H9 (cell line): ENCODE measurements around the gene NDUFB2. TPM values are rescaled to one million over a fixed set of nuclear protein-coding genes. Genes with fewer than 3 reads are reported as not detected.

Experiments
- DNase-seq: peaks from one replicate; pipeline ENCODE4 v3.0.0-alpha.2; 2017
- H2AFZ ChIP-seq: one replicate; pipeline ENCODE4 v1.6.1; 2013; ENCODE audit warnings: mild to moderate bottlenecking, low read length, control low read depth, moderate library complexity
- H2AK5ac ChIP-seq: 2 replicates; pipeline ENCODE4 v1.6.1; 2013; ENCODE audit warnings: low read length, control low read depth, mixed read lengths; ENCODE audit not compliant: insufficient read length
- H2BK120ac ChIP-seq: one replicate; pipeline ENCODE4 v1.6.1; 2013; ENCODE audit warnings: low read depth, mild to moderate bottlenecking, low read length, control low read depth, inconsistent platforms; ENCODE audit not compliant: poor library complexity, severe bottlenecking
- H2BK12ac ChIP-seq: 2 replicates; pipeline ENCODE4 v1.6.1; 2013; ENCODE audit warnings: low read length, control low read depth, mixed read lengths, low read depth; ENCODE audit not compliant: insufficient read length
- H2BK15ac ChIP-seq: 2 replicates; pipeline ENCODE4 v1.6.1; 2013; ENCODE audit warnings: low read depth, low read length, control low read depth
- H2BK20ac ChIP-seq: one replicate; pipeline ENCODE4 v1.6.1; 2013; ENCODE audit warnings: low read depth, mild to moderate bottlenecking, low read length, control low read depth, inconsistent platforms; ENCODE audit not compliant: poor library complexity, severe bottlenecking
- H2BK5ac ChIP-seq: 2 replicates; pipeline ENCODE4 v1.6.1; 2013; ENCODE audit warnings: low read length, control low read depth, mixed read lengths; ENCODE audit not compliant: insufficient read length
- H3K14ac ChIP-seq: 2 replicates; pipeline ENCODE4 v1.6.1; 2013; ENCODE audit warnings: low read length, control low read depth; ENCODE audit not compliant: insufficient read depth
- H3K18ac ChIP-seq: 2 replicates; pipeline ENCODE4 v1.6.1; 2013; ENCODE audit warnings: low read depth, mild to moderate bottlenecking, mixed read lengths, low read length, control low read depth; ENCODE audit not compliant: insufficient read length
- H3K23ac ChIP-seq: 2 replicates; pipeline ENCODE4 v1.6.1; 2013; ENCODE audit warnings: low read length, control low read depth, mixed read lengths, low read depth; ENCODE audit not compliant: insufficient read length
- H3K23me2 ChIP-seq: 2 replicates; pipeline ENCODE4 v1.6.1; 2013; ENCODE audit warnings: low read depth, mild to moderate bottlenecking, mixed read lengths, low read length, control low read depth; ENCODE audit not compliant: insufficient read length, poor library complexity, severe bottlenecking
- H3K27ac ChIP-seq: 2 replicates; pipeline ENCODE4 v1.5.1; 2013; ENCODE audit warnings: low read length, control low read depth, mixed read lengths, low read depth; ENCODE audit not compliant: insufficient read length
- H3K27me3 ChIP-seq: 2 replicates; pipeline ENCODE4 v1.6.1; 2013; ENCODE audit warnings: low read length, control low read depth, inconsistent platforms; ENCODE audit not compliant: insufficient read depth
- H3K4ac ChIP-seq: 2 replicates; pipeline ENCODE4 v1.6.1; 2013; ENCODE audit warnings: low read depth, mild to moderate bottlenecking, control low read depth, inconsistent platforms, low read length, moderate library complexity
- H3K4me1 ChIP-seq: 2 replicates; pipeline ENCODE4 v1.6.1; 2013; ENCODE audit warnings: low read length, control low read depth, inconsistent platforms; ENCODE audit not compliant: insufficient read depth
- H3K4me2 ChIP-seq: 2 replicates; pipeline ENCODE4 v1.6.1; 2013; ENCODE audit warnings: low read length, control low read depth, mixed read lengths; ENCODE audit not compliant: insufficient read length, insufficient read depth
- H3K56ac ChIP-seq: 2 replicates; pipeline ENCODE4 v1.6.1; 2013; ENCODE audit warnings: low read depth, mild to moderate bottlenecking, mixed read lengths, low read length, control low read depth; ENCODE audit not compliant: insufficient read length
- H3K79me1 ChIP-seq: 2 replicates; pipeline ENCODE4 v1.6.1; 2013; ENCODE audit warnings: low read depth, mild to moderate bottlenecking, moderate library complexity, low read length, control low read depth, inconsistent platforms; ENCODE audit not compliant: insufficient read depth, poor library complexity, severe bottlenecking
- H3K79me2 ChIP-seq: 2 replicates; pipeline ENCODE4 v1.6.1; 2013; ENCODE audit warnings: low read length, control low read depth, inconsistent platforms; ENCODE audit not compliant: insufficient read depth
- H3K9ac ChIP-seq: 2 replicates; pipeline ENCODE4 v1.6.1; 2013; ENCODE audit warnings: low read length, control low read depth, mixed read lengths; ENCODE audit not compliant: insufficient read length; ENCODE audit errors: extremely low read depth
- H3K9me3 ChIP-seq: one replicate; pipeline ENCODE4 v1.6.1; 2013; ENCODE audit warnings: low read depth, low read length, inconsistent platforms; ENCODE audit not compliant: control insufficient read depth
- H3T11ph ChIP-seq: one replicate; pipeline ENCODE4 v1.6.1; 2013; ENCODE audit warnings: mild to moderate bottlenecking, low read length, control low read depth, inconsistent platforms
- H4K20me1 ChIP-seq: one replicate; pipeline ENCODE4 v1.6.1; 2013; ENCODE audit not compliant: control insufficient read depth, insufficient read length, insufficient read depth
- H4K5ac ChIP-seq: 2 replicates; pipeline ENCODE4 v1.6.1; 2013; ENCODE audit warnings: low read depth, mild to moderate bottlenecking, mixed read lengths, low read length, control low read depth; ENCODE audit not compliant: insufficient read length
- H4K8ac ChIP-seq: replicated peaks from 2 replicates; pipeline ENCODE4 v1.6.1; 2013; ENCODE audit warnings: low read length, control low read depth, mixed read lengths, low read depth; ENCODE audit not compliant: insufficient read length
- H4K91ac ChIP-seq: 2 replicates; pipeline ENCODE4 v1.6.1; 2013; ENCODE audit warnings: low read depth, mild to moderate bottlenecking, moderate library complexity, mixed read lengths, low read length, control low read depth; ENCODE audit not compliant: insufficient read length
- H3K27ac Mint-ChIP-seq, 3 experiments: 2 replicates in 2 of 3; 3 replicates in 1 of 3; pipeline ENCODE4 v1.8.0; 2020 to 2021; ENCODE audit warnings: mixed read lengths in 3 of 3, mild to moderate bottlenecking in 1 of 3, moderate library complexity in 1 of 3
- H3K27me3 Mint-ChIP-seq: 2 replicates; pipeline ENCODE4 v1.8.0; 2021; ENCODE audit warnings: low read depth, mild to moderate bottlenecking, moderate library complexity, mixed read lengths
- H3K36me3 Mint-ChIP-seq, 3 experiments: 2 replicates in 2 of 3; 3 replicates in 1 of 3; pipeline ENCODE4 v1.8.0; 2020 to 2021; ENCODE audit warnings: low read depth in 3 of 3, mixed read lengths in 3 of 3; ENCODE audit not compliant: insufficient read depth in 1 of 3
- H3K4me1 Mint-ChIP-seq, 2 experiments: 2 replicates each; pipeline ENCODE4 v1.8.0; 2020; ENCODE audit warnings: mixed read lengths in 2 of 2
- H3K4me3 Mint-ChIP-seq, 2 experiments: 2 replicates in 1 of 2; 3 replicates in 1 of 2; pipeline ENCODE4 v1.8.0; 2020 to 2021; ENCODE audit warnings: mild to moderate bottlenecking in 2 of 2, mixed read lengths in 2 of 2, moderate library complexity in 1 of 2
- H3K9me3 Mint-ChIP-seq, 2 experiments: 2 replicates in 1 of 2; 3 replicates in 1 of 2; pipeline ENCODE4 v1.8.0; 2020; ENCODE audit warnings: mild to moderate bottlenecking in 2 of 2, mixed read lengths in 2 of 2, moderate library complexity in 1 of 2
- WGBS: extraction: QIAGEN DNeasy Blood & Tissue Kit; methylation state at CpG from one replicate; pipeline ENCODE4 v1.1.7; 2013; ENCODE audit warnings: missing lambda C conversion rate, low lambda C conversion rate, mixed read lengths; ENCODE audit not compliant: insufficient read length; ENCODE audit errors: extremely low coverage; 5-methylcytosine and 5-hydroxymethylcytosine counted together
- total RNA-seq: library from RNA; stranded (reverse); gene quantifications from 2 replicates; pipeline ENCODE4 v1.2.1, GENCODE V29; 2021
- TF ChIP-seq, protein P1 (sequence below): fragments of 200-600 bp; sonication (generic); conservative IDR thresholded peaks from 3 replicates; pipeline ENCODE4 v1.8.0; 2021; ENCODE audit warnings: antibody characterized with exemption, mild to moderate bottlenecking

Gene NDUFB2
- total RNA-seq, 1 experiment from 2014 or later, result 177 TPM

- Histone ChIP-seq H3K4me2 (no peak overlapping the region), H2BK12ac (no peak overlapping the region)
- no peak for DNase-seq
Observed at GRCh38 chr7:140698477-140698876, 2.0 kb downstream of the NDUFB2 start.

More at GRCh38 chr7:140698477-140698876, 2.0 kb downstream of the NDUFB2 start:
- H4K91ac ChIP-seq, result no peak overlapping the region
- H3K4me1 Mint-ChIP-seq, result peaks cover 15 to 17% of the 10 kb centered on the region in 2 experiments
- H4K20me1 ChIP-seq, result no peaks in the 10 kb centered on the region
- H3K27me3 Mint-ChIP-seq, result no peaks in the 10 kb centered on the region; the same call in 1 of the 2 replicates
- no peak overlapping the region for H3K18ac ChIP-seq
- no peaks in the 10 kb centered on the region for H3K9me3 ChIP-seq
- no peak overlapping the region for H3K27ac ChIP-seq
- H3K27me3 ChIP-seq, result no peaks in the 10 kb centered on the region
- H2BK15ac ChIP-seq, result no peak overlapping the region
- H3K27ac Mint-ChIP-seq, result no peak overlapping the region
- H3K79me2 ChIP-seq, result peaks cover 7% of the 10 kb centered on the region; the same call in 1 of the 2 replicates
- H2BK5ac ChIP-seq, result no peak overlapping the region
- no peak overlapping the region for H3K9ac ChIP-seq
- H3K9me3 Mint-ChIP-seq, result no peaks in the 10 kb centered on the region
- no peak overlapping the region for H3K56ac ChIP-seq
- 100% methylated on average over 2 of the region's 8 CpGs for WGBS
- H3K4me1 ChIP-seq, result no peaks in the 10 kb centered on the region
- H3K36me3 Mint-ChIP-seq, result peaks cover 5 to 12% (median 10%) of the 10 kb centered on the region in 3 experiments
- H3K23ac ChIP-seq, result no peak overlapping the region
- TF ChIP-seq, protein P1, sequence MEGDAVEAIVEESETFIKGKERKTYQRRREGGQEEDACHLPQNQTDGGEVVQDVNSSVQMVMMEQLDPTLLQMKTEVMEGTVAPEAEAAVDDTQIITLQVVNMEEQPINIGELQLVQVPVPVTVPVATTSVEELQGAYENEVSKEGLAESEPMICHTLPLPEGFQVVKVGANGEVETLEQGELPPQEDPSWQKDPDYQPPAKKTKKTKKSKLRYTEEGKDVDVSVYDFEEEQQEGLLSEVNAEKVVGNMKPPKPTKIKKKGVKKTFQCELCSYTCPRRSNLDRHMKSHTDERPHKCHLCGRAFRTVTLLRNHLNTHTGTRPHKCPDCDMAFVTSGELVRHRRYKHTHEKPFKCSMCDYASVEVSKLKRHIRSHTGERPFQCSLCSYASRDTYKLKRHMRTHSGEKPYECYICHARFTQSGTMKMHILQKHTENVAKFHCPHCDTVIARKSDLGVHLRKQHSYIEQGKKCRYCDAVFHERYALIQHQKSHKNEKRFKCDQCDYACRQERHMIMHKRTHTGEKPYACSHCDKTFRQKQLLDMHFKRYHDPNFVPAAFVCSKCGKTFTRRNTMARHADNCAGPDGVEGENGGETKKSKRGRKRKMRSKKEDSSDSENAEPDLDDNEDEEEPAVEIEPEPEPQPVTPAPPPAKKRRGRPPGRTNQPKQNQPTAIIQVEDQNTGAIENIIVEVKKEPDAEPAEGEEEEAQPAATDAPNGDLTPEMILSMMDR, result no peak
- H3K14ac ChIP-seq, result no peak overlapping the region
- no peak overlapping the region for H2AK5ac ChIP-seq
- H3K4ac ChIP-seq, result no peak overlapping the region
- H3T11ph ChIP-seq, result no peak overlapping the region
- H3K4me3 Mint-ChIP-seq, result peak overlapping the region; percentile 57 to 98; a peak in 4 of 5 replicates
- peaks cover 5% of the 10 kb centered on the region for H3K23me2 ChIP-seq
- H4K5ac ChIP-seq, result no peak overlapping the region
- no peak overlapping the region for H2BK20ac ChIP-seq
- H4K8ac ChIP-seq, result no peak overlapping the region
- no peak overlapping the region for H2BK120ac ChIP-seq
- peaks cover 4% of the 10 kb centered on the region for H3K79me1 ChIP-seq
- no peak overlapping the region for H2AFZ ChIP-seq
